Mammary epithelial cell (primary cell): ENCODE data around the gene KRTAP4-11.

Experiments used
- EZH2 ChIP-seq: IDR thresholded peaks from 2 replicates; pipeline ENCODE4 v1.6.1; 2012; ENCODE audit warnings: low read length, inconsistent platforms, borderline replicate concordance
- TF ChIP-seq, protein P1 (sequence below), 2 donors: IDR thresholded peaks in 1 of 2; conservative IDR thresholded peaks in 1 of 2; 2 replicates each; pipeline ENCODE4 v1.5.1; 2011 to 2012; ENCODE audit warnings: inconsistent platforms in 2 of 2, low read length in 2 of 2, mild to moderate bottlenecking in 2 of 2, control low read depth in 1 of 2, low read depth in 1 of 2; ENCODE audit not compliant: insufficient read depth in 1 of 2; ENCODE audit errors: extremely low read depth in 1 of 2

DNA sequence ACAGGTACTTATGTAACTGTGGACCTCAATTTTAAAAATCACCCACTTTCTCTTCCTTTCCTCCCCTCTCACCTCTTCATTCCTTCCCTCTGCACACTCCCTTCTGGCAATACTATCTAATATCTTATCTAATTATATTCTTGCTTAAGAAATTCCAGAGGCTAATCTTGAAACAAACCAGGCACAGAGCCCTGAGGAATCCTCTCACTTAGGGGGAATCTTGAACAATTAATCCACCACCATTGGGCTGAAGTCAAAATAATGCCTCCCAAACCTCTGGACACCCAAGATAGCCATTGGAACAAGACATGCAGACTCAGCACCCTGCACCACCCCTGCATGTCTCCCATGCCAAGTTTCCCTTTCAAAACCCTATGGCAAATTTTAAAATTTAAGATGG is 23.2 kb upstream of the KRTAP4-11 start:
- TF ChIP-seq EZH2, result no peak
- TF ChIP-seq, protein P1, sequence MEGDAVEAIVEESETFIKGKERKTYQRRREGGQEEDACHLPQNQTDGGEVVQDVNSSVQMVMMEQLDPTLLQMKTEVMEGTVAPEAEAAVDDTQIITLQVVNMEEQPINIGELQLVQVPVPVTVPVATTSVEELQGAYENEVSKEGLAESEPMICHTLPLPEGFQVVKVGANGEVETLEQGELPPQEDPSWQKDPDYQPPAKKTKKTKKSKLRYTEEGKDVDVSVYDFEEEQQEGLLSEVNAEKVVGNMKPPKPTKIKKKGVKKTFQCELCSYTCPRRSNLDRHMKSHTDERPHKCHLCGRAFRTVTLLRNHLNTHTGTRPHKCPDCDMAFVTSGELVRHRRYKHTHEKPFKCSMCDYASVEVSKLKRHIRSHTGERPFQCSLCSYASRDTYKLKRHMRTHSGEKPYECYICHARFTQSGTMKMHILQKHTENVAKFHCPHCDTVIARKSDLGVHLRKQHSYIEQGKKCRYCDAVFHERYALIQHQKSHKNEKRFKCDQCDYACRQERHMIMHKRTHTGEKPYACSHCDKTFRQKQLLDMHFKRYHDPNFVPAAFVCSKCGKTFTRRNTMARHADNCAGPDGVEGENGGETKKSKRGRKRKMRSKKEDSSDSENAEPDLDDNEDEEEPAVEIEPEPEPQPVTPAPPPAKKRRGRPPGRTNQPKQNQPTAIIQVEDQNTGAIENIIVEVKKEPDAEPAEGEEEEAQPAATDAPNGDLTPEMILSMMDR (conservative IDR thresholded peaks at IDR 0.05 in 1 of 2, IDR thresholded peaks at IDR 0.05 in 1 of 2; ENCODE audit: extremely low read depth in 1 of 2, insufficient read depth in 1 of 2, low read depth in 1 of 2, low read length in 2 of 2), result no peak
